IPS-11a (cell line): ENCODE measurements around the gene SKAP1.

Experiments
- H3K4me3 ChIP-seq: one replicate; pipeline ENCODE4 v1.5.1; 2013; ENCODE audit warnings: low read depth, low read length, control low read depth

Gene SKAP1

GRCh38 chr17:48333034-48333530, 96.9 kb downstream of the SKAP1 start:
- H3K4me3 ChIP-seq = no peak overlapping the region

GRCh38 chr17:48330887-48331286, 99.1 kb downstream of the SKAP1 start:
- no peak overlapping the region for H3K4me3 ChIP-seq

DNA sequence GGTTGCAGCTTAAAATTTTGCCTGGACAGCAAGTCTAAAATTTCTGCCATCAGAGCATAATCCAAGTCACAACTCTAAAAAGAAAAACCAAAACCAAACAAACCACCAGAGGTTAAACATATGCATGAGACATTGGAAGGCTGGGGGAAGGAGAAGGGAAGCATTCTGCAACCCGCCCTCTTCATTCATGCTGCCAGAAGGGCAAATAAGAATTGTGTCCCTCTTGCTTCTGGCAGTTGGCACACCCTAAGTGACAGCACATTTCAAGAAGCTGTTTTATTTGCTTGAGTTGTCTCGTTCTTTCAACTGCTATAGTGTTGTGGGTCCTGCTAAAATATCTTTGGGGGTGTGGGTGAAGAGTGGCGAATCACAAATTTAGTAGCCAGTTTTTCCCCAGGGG, 99.6 kb downstream of the SKAP1 start:
- H3K4me3 ChIP-seq = no peak overlapping the region

- no peak overlapping the region for H3K4me3 ChIP-seq
These were observed 101.6 kb downstream of the SKAP1 start for GRCh38 chr17:48328457-48328856.

DNA sequence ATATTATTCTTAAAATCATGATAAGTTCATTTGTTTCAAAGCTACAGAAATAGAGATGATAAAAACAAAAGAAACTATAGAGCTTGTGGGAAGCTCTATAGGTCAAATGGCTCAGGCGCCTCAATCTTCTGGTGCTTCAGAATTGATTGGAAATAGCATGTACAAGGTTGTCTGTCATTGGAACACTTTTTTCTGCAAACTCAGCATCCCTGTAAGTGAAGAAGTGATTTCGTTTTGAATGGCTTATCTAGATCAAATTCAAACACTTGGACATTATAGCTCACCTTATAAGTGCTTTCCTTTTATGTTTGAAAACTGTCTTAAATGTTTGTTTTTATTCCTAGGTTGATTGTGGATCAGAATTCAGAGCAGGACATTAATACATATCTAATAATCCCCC, 103.7 kb downstream of the SKAP1 start:
- no peak overlapping the region for H3K4me3 ChIP-seq

DNA sequence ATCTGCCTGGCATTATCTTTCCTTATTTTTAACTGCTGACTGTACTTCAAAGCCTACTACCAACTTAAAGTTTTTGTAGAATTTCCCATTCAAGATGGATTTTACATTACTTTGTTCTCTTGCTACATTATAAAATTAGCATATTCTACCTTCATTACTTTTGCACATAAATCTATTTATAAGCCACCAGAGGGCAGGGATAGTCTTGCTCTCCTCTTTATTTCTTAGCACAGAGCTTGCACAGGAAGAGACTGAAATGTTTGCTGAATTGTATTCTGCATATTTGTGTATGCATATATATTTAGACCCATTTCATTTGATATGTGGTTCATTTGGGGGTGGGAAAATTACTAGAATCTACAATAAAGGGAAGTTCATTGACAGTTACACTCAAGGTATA, 108.0 kb downstream of the SKAP1 start:
- no peak overlapping the region for H3K4me3 ChIP-seq

GRCh38 chr17:48317732-48318131, 112.3 kb downstream of the SKAP1 start:
- H3K4me3 ChIP-seq = no peak overlapping the region

GRCh38 chr17:48314716-48315115, 115.3 kb downstream of the SKAP1 start:
- H3K4me3 ChIP-seq = no peak overlapping the region

- H3K4me3 ChIP-seq = no peak overlapping the region
These were observed 116.8 kb downstream of the SKAP1 start for GRCh38 chr17:48313096-48313755.

DNA sequence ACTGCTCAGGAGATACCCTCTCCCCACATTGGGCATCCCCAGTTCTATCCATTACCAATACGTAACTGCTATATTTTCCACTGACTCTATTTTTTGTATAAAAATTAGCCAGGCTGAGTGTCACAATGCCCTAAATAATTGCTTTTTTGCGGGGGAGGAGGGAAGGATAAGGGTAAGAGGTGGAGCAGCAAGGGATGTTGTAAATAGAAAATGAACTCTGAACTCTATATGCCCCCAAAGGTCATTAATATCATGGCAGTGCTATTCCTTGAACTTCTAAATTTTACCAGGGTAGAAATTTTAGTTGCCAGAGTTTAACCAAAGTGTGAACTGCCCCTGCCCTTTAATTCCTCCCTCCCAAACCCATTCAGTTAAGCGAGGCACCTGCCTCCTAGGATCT, 118.7 kb downstream of the SKAP1 start:
- no peak overlapping the region for H3K4me3 ChIP-seq

DNA sequence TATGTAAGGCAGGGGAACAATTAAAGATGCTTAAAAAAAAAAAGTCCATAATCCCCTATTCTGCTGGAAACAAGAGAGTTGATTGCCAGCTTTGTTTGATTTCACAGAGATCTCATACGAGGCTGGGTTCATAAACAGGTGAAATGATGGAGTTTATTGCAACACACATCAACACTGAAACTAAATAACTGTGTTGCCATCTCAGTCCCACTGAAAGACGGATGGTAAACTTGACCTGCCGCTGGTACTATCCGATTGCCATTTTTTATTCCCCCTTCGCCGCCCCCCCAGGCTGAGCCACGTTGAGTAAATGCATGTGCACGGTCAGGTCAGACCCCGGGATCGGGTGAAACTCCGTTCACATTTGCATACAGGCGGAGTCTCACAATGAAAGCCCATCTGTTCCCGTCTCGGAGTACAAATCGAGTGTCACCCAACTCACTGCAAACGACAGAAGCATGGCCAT, 119.2 kb downstream of the SKAP1 start:
- no peak overlapping the region for H3K4me3 ChIP-seq

GRCh38 chr17:48308581-48308980, 121.4 kb downstream of the SKAP1 start:
- no peak overlapping the region for H3K4me3 ChIP-seq

- H3K4me3 ChIP-seq = no peak overlapping the region
These were observed 122.1 kb downstream of the SKAP1 start for GRCh38 chr17:48307814-48308411.

DNA sequence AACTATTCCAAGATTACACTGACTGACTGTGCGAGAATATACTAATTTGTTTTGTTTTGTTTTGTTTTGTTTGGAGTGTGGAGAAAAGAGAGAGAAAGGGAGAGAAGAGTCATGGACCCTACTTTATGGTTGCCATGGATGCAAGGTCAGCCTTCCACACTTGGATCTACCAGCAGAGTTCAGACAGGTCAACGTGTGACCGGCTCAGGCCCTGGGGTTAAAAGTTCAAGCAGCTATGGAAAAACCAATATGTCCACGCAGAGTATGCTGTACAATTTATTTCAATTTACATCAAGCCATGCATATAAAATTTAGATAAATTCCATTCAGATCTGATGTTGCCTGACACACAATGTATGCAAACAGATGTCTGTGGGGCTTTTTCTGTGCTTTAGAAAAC, 122.8 kb downstream of the SKAP1 start:
- no peak overlapping the region for H3K4me3 ChIP-seq

GRCh38 chr17:48301002-48301401, 129.0 kb downstream of the SKAP1 start:
- no peak overlapping the region for H3K4me3 ChIP-seq

DNA sequence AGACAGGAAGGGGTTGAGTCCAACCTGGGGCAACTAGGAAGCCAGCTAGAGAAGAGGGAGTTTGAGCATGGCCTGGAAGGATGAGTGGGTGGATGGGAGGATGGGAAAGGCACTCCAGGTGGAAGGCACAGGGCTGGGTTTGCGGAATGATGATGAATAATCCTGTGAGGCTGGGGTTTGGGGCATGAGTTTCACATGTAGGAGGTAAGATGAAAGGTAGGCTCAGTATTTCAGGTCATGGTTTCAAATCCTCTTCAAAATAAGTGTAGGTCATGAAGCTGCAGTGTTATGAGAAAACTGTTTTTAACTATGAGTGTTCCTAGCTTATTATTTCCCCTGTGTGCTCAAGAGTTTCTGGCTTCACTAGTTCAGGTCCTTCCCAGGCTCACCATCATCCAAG, 130.3 kb downstream of the SKAP1 start:
- H3K4me3 ChIP-seq = no peak overlapping the region

GRCh38 chr17:48297825-48298224, 132.2 kb downstream of the SKAP1 start:
- H3K4me3 ChIP-seq = no peak overlapping the region

DNA sequence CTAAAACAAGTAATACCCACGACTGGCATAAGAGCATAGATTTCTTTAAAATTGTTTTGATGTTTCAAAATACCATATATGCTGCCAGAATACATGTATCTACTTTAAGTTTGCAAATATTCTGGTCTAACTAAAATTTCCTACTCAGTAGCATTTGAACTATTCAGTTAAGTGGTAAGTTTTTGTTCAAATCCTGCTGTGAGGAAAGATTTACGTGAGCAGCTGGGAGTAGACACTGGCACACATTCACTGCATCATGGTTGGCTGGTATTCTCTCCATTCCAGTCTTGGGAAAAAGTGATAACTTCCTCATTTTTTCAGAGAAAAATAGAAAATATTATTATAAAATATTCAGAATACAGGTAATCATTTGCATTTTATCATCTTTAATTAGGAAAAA, 133.6 kb downstream of the SKAP1 start:
- H3K4me3 ChIP-seq = no peak overlapping the region

GRCh38 chr17:48295362-48296288, 134.4 kb downstream of the SKAP1 start:
- no peak overlapping the region for H3K4me3 ChIP-seq

- H3K4me3 ChIP-seq = no peak overlapping the region
These were observed 135.1 kb downstream of the SKAP1 start for GRCh38 chr17:48294806-48295361.
